HG02623 (cell line): Measurements from ENCODE around the gene TLE5.

Source experiments
- ATAC-seq: cut with Tn5 transposase; IDR thresholded peaks from one replicate; pipeline ENCODE4 v1.9.1; 2021; ENCODE audit warnings: moderate library complexity; ENCODE audit not compliant: unreplicated experiment

TLE5 gene, protein sequence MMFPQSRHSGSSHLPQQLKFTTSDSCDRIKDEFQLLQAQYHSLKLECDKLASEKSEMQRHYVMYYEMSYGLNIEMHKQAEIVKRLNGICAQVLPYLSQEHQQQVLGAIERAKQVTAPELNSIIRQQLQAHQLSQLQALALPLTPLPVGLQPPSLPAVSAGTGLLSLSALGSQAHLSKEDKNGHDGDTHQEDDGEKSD

DNA sequence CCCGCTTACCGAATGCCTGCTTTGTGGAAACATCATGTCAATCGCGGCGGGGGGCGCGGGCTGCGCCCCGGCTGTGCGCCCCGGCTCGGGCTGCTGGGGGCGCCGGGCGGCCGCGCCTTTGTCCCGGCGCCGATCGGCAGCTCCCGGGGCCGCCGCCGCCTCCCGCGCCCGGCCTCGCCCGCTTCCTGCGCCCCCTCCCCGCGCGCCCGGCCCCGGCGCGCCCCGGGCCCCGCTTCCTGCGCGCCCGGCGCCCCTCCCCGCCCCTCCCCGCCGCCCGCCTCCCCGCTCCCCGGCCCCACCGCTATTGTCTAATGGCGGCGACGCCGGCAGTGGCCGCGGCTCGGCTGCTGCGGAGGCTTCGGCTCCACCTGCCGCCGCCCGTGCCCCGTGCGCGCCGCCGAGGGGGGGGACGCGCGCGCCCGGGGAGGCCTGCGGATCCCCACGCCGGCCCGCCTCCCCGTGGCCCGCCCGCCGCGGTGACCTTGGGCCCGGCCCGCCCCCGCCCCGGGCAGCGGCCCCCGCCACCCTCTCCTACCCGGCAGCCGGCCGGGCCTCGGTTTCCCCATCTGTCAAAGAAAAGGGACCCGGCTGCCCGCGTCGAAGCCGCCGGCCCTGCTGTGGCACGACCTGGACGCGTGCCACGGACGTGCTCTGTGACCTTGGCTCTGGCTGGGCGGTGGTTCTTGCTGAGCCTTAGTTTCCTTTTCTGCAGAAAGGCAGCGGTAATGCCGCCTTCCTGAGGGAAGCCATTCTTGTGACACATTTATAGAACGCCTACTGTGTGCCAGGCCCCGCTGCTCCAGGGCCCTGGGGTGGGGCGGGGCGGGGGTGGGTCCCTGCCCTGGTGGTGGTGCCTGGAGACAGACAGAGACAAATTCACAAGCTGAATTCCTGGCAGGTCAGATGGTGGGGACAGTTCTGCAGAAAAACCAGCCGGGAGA is at the start of gene TLE5:
TLE5 (minus strand) TSS at position 331 of the 941 bp plus-strand sequence; CDS start at position 36, 295 bp downstream.
- ATAC-seq, result no peak

DNA sequence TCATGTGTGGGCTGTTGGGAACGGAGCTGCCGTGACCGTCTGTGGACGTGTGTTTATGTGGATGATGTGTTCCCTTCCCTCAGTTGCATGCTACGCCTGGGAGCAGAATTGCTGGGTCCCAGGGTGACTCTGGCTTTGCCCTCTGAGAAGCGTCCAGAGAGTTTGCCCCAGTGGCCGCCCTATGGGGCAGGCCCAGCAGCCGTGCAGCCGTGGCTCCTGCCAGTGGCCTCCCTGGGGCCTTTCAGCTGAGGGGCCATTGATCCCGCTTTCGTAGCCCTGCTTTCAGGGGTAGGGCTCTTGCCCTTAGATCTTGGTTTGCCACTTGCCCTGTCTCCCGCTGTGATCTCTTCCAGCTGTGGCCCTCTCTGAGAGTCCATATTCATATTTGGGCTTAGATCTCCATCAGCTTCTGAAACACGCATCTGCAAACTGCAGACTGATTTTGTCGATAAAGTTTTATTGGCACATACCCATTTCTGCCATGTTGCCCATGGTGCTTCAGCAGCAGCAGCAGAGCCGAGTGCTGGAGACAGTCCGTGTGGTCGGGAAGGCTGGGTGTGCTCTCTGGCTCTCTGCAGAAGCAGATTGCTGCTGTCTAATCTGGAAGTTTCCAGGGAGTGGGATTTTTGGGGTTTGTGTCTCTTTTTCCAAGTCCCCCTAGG is 49.4 kb upstream of the TLE5 start:
- no peak for ATAC-seq

DNA sequence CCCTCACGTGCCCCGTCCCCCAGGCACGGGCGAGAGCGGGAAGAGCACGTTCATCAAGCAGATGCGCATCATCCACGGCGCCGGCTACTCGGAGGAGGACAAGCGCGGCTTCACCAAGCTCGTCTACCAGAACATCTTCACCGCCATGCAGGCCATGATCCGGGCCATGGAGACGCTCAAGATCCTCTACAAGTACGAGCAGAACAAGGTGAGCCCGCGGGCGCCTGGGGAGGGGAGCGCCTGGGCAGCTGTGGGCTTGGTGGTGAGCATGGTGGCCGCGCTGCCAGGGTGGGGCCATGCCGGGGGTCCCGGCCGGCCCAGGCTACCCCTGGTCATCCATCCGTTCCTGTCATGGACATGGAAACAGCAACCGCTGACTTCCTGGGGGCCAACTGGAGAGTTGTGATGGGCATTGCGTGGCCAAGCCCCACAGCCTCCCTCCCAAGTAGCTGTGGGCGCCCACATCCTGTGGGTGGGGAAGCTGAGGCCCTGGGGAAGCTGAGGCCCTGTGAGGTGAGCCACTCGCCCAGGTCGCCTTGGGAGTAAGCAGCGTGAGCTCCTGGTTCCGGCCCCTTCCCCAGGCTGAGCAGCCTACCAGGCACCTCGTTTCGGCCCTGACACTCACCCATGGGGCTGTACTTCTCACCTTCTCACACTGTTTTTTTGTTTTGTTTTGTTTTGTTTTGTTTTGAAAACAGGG is 48.0 kb upstream of the TLE5 start:
- ATAC-seq, result no peak

DNA sequence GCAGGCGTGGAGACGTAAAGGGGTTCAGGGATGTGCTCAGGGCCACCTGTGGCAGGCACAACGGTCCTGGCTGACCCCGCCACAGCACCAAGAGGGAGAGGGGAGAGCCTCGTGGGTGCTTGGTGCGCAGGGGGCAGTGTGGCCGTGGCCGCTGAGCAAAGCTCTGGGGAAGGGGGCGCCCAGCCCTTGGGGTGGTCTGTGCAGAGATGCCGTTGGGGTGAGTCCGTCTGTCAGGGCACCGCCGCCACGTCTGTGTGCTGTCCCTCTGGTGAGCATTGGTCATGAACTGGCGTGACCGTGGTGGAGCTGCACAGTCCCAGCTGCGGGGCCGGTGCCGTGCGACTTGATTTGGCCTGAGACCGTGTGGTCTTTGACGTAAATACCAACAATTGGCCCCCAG is 47.2 kb upstream of the TLE5 start:
- ATAC-seq, result no peak

DNA sequence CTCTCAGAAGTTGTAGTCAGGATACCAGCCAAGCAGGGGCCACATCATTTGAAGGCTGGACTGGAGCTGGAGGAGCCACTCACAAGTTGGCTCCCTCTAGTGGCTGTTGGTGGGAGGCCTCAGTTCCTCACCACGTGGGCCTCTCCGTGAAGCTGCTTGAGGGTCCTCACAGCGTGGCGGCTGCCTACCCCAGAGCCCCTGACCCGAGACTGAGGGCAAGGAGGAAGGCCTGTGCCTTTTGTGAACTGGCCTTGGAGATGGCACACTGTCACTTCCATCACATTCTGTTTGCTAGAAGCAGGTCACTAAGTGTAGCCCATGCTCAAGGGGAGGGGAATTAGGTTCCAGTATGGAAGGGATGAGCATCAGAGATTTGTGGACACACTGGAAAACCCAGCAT is 46.5 kb upstream of the TLE5 start:
- no peak for ATAC-seq

DNA sequence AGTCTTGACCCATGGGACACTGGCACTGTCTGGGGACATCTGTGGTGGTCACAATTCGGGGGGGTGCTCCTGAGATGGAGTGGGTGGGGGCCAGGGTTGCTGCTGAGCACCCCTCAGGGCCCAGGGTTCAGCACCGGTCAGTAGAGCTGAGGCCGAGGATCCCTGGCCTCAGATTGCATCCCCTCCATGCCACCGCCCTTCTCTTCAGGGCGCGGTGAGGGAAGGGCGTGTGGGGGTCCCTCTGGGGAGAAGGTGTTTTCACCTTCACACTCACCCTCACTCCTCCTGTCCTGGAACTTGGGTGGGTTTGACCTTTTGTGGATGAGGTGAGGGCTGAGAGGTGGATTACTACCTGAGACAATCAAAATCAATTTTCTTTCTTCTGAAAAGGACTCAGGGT is 45.4 kb upstream of the TLE5 start:
- no peak for ATAC-seq

DNA sequence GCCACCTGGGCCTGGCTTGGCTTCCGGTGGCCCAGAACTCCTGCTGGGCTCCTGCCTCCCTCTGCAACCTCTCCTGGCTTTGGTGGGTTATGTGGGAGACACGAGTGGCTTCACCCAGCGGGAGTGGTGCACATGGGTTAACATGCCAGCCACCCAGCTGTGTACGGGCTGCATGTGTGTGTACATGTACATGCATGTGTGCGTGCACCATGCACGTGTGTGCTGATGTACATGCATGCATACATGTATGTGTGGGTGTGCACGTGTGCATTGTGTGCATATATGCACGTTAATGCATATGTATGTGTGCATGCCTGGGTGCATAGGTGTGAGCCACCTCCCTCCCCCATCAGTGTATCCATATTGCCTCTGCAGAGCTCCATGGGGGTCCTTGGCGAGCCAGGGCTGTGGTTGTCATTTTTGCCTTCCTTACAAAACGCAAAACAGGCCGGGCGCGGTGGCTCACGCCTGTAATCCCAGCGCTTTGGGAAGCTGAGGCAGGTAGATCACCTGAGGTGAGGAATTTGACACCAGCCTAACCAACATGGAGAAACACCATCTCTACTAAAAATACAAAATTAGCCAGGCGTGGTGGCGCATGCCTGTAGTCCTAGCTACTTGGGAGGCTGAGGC is 44.3 kb upstream of the TLE5 start:
- ATAC-seq, result no peak

DNA sequence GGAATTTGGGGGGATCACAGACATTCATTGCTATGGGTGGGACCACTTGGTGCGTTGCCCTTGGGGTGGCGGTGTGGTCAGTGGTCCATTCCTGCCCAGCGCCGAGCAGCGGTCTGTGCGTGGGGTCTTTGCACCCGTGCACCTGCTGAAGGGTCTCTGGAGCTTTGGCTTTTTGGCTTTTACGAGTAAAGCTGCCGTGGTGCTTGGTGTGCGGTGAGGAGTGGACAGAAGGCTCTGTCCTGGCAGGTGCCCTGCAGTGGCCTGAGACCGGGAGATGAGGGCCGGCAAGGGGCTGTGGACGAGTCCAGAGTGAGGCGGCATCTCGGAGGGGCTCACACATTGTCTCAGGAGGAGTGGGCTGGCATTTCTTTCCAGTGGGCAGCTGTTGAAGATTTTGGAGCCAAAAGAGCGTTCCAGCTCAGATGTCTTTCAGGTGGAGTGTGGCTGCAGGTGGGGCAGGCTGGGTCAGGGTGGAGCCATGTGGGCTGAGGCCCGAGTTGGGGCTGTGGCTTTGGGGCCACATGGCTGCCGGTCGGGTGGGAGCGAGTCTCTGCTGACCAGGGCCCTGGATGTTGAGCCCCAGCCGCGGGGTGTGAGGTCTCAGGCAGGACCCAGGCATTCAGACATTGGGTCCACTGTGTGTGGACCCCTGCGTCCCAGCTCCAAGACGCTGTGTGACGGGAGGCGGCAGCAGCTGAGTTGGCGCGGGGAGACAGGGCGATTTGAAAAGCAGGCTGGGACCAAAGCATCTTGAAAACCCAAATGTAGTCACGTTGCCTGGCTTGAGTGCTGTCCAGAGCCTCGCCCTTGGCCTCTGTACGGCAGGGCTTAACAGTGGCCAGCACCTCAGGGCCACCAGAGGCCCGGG is 43.6 kb upstream of the TLE5 start:
- no peak for ATAC-seq

DNA sequence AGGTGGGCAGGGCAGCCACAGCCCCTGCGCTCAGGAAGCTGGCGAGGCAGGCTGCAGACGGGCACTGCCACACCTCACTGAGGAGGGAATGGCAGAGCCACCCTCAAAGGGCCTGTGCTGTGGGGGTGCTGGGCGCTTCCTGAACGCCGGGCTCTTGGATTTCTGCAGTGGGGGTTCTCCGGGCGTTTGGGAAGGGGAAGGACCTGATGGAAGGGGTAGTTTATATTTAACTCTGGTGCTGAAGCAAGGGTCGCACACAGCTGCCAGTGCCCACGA is 42.4 kb upstream of the TLE5 start:
- no peak for ATAC-seq

DNA sequence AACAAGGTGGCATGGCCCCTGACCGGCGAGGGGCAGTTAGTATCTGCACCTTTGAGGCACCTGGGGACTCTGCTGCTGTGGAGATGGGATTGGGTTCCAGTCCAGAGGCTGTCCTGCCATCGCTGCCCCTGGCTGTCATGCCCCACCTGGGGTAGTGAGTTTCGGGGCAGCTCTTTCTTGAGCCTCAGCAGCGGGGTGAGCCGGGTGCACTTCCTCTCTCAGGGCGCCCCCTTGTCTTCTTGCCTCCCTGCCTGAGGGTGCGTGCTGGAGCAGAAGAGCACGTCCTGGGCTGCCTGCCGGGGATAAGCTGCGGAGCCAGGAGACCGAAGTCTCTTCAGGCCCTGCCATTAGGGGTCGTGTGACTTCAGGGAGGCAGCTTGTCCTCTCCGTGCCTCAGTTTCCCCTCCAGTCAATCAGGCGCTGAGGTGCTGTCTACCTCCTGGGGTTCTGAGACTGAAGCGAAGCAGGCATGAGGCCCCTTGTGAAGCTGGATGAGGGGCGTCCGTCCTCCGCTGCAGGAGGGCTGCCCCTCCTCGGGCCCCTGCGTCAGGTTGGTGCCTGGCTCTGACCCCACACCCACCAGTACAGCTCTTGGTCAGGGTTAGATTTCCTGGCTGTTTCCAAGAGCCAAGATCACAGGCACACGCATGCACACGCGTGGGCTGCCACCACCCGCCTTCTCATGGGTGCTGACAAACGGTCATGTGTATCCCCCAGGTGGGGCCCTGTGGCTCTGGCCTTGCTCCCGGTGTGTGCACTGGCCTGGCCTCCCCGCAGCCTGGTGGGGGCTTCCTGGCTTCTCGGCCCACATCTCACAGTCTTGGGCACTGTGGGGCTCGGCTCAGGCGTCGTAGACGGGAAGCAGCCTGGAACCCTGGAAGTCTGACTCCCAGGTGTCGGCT is 40.2 kb upstream of the TLE5 start:
- ATAC-seq, result no peak

DNA sequence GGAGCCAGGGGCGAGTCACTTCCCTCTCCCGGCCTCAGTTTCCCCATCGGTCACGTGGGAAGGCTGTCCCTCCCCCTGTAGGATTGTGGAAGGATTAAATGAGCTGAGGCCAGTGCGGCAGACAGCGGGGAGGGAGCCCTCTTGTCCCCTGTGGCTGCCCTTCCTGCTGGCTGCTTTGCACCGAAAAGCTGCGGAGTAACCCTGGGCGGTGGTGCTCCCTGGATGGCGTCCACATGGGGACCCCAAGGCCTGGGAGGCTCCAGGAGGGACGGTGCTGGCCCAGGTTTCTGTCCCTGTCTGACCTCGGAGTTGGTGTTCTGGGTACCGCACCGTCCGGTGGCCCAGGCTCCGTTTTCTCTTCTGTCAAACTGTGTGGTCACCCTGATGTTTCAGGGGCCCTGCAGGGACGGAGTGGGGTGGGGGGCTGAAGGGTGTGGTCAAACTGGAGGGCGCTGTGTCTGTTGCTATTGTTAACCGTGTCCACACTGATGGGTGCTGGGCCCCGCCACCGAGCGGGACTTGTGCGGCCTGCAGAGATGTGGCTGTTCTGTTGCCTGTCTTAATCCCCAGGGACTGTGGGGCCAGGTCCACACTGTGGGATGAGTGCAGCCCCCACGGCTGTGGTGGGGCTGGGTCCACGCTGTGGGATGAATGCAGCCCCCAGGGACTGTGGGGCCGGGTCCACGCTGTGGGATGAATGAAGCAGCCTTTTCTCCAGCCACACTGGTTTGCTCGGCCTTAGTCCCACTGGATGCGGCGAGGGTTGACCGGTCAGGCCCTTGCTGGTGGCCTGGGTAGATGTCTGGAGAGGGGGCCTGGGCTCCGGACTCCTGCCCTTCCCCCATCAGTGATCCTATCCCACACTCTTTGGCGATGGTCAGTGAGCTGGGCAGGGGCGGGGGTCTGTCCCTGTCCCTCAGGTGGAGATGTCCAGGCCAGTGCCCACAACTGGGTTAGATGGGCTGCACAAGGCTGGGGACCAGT is 38.7 kb upstream of the TLE5 start:
- ATAC-seq, result no peak

DNA sequence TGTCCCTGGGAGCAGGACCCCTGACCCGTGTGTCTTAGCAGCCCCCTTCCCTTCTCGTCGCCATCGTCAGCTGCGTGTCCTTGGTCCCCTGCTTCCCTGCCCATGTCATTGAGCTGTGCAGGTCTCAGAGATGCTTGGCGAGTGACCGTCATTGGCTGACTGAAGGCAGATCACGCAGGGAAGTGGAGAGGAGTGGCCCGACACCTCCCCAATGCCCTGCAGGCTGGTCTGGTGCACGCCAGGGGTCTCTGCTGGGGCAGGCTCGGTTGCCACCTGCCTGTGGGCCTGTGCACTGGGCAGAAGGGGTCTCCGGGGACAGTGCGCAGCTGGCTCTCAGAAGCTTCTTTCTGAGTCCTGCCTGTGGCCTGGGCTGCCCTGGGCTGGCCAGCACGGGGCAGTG is 38.0 kb upstream of the TLE5 start:
- no peak for ATAC-seq

DNA sequence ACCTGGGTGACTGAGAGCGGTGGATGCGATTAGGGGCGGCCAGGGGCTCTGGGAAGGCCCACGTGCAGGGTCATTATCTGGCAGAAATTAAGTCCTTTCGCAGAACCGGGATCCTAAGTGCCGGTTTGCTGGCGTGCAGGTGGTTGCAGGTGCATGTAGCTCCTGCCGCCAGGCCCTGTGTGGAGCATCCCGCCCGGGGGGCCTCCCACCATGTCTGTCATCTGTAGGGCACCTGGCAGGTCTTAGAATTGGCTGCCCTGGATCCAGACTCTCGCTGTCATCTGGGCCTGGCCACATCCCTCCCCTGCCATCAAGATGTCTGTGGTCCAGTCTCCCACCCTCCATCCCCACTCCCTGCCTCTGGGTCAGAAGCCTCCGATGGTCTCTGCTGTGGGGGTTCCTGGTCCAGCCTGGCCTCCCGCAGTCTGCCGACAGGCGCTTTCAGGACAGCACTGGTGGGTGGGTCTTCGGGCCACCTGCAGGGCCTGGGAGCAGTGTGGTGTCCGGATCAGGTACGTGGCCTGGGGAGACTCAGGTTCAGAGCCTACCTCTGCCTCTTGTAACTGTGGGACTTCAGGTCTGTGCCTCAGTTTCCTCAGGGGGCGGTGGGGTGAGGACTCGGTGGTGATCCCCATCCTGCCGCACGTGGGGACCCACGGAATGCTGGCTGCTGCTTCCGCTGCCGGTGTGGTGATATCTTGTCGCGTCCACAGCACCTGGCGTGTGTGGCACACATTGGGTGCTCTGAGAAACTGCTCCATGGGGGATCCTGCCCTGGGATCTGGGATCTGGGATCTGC is 37.3 kb upstream of the TLE5 start:
- no peak for ATAC-seq

DNA sequence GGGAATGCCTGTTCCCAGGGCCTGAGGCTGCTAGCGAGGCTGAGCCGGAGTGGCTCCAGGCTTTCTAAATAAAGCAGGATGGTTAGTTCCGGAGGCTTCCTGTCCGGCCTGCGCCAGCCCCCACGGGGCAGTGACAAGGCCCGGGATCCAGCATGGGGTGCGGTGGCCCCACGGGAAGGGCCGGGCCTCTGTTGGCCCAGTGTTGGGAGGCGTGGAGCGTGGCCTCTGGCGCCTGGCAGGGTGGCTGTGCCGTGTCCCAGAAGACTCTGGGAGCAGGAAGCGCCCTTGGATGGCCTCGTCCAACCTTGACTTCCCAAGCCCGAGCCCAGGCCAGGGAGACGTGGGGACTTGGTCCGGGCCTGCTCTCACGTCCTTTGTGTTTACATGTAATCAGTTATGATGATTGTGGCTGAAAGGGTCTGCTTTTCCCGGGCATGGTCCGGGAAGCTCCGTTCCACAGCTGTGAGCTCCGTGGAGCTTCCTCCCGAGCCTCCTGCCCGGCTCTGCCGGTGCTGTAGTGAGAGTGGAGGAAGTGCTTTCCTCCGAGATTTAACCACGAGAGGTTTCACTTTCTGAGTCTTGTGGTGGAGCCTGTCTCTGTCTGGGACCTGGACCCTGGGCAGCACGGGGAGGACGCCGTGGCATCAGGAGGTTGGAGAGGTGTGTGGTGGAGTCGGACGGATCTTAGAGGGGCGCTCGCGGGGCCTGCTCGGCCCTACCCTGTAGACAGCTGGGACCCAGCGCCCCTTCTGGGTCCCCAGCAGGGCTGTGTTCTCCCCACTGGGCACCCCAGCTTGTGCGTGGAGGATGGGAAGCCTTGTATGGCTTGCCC is 36.4 kb upstream of the TLE5 start:
- ATAC-seq, result no peak

DNA sequence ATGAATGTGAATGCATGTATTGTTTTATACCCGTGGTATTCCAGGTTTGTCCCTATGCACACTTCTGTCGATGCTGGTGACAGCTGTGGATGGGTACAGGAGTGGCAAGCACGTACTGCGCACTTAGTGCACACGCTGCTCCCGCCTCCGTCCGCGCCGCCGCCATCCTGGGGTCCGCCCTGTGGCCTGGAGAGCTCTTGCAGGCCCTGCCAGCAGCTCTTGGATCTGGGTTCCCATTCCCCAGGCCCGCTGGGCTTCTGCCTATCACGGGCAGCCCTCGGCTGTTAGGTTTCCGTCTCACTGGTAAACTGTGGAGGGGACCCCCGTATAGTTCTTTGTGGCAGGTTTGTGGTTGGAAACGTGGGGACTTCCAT is 35.8 kb upstream of the TLE5 start:
- ATAC-seq, result no peak

DNA sequence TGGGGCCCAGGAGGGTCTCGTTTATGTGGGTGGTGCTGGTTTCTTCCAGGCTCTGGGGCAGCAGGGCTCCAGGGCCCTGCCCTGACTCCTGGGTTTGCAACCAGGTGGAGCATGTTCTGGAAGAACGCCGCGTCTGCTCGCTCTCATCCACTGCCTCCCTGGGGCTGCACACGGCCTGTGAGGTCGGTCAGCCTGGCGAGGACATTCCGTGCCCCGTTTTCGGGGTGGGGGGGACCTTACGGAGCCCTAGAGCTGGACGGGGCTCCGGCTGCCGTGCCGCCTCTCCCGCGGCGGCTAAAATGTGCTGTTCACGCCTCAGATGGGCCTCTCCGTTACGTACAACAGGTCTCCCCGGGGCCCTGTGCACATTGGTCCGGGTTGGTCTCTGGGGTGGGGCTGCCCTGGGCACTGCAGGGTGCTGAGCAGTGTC is 35.2 kb upstream of the TLE5 start:
- ATAC-seq, result no peak
